GM23248 (cell line): ENCODE measurements around the gene TMEM14A. TPM values are rescaled to one million over a fixed set of nuclear protein-coding genes. Genes with fewer than 3 reads are reported as not detected.
"Not testable (repeated sequence)": the region's sequence is repeated elsewhere in the genome, so short reads cannot be mapped to it uniquely, and the experiment has no call there.

ENCODE experiments used
- DNase-seq: peaks from one replicate; pipeline ENCODE4 v3.0.0-alpha.2; 2015
- H2AFZ ChIP-seq: fragments of 200-600 bp; sonication (generic); 2 replicates; pipeline ENCODE4 v1.6.1; 2016; ENCODE audit warnings: antibody characterized with exemption
- H3F3A ChIP-seq: fragments of 200-600 bp; sonication (generic); 2 replicates; pipeline ENCODE4 v1.6.1; 2016; ENCODE audit warnings: mild to moderate bottlenecking, antibody characterized with exemption, mixed run types; ENCODE audit not compliant: insufficient read depth
- H3K27ac ChIP-seq: fragments of 200-600 bp; sonication (generic); 2 replicates; pipeline ENCODE4 v1.5.1; 2016; ENCODE audit warnings: mild to moderate bottlenecking
- H3K27me3 ChIP-seq: fragments of 200-600 bp; sonication (generic); replicated peaks from 2 replicates; pipeline ENCODE4 v1.6.1; 2016; ENCODE audit warnings: mild to moderate bottlenecking; ENCODE audit not compliant: insufficient read depth
- H3K36me3 ChIP-seq: fragments of 200-600 bp; sonication (generic); 2 replicates; pipeline ENCODE4 v1.6.1; 2016; ENCODE audit warnings: low read depth, mild to moderate bottlenecking
- H3K4me1 ChIP-seq: fragments of 200-600 bp; sonication (generic); 2 replicates; pipeline ENCODE4 v1.6.1; 2016; ENCODE audit warnings: mild to moderate bottlenecking; ENCODE audit not compliant: insufficient read depth
- H3K4me2 ChIP-seq: fragments of 200-600 bp; sonication (generic); one replicate; pipeline ENCODE4 v1.6.1; 2016; ENCODE audit warnings: mild to moderate bottlenecking; ENCODE audit not compliant: unreplicated experiment
- H3K4me3 ChIP-seq: fragments of 200-600 bp; sonication (generic); 2 replicates; pipeline ENCODE4 v1.5.1; 2016; ENCODE audit warnings: mild to moderate bottlenecking
- H3K79me2 ChIP-seq: fragments of 200-600 bp; sonication (generic); 2 replicates; pipeline ENCODE4 v1.6.1; 2016; ENCODE audit warnings: mild to moderate bottlenecking; ENCODE audit not compliant: insufficient read depth
- H3K9ac ChIP-seq: fragments of 200-600 bp; sonication (generic); 2 replicates; pipeline ENCODE4 v1.6.1; 2016; ENCODE audit warnings: mild to moderate bottlenecking
- H3K9me2 ChIP-seq: fragments of 200-600 bp; sonication (generic); 2 replicates; pipeline ENCODE4 v1.6.1; 2016; ENCODE audit warnings: mixed run types, mild to moderate bottlenecking, moderate library complexity; ENCODE audit not compliant: insufficient read depth
- H3K9me3 ChIP-seq: fragments of 200-600 bp; sonication (generic); one replicate; pipeline ENCODE4 v1.6.1; 2017; ENCODE audit warnings: low read depth
- H4K20me1 ChIP-seq: fragments of 200-600 bp; sonication (generic); 2 replicates; pipeline ENCODE4 v1.6.0; 2016; ENCODE audit not compliant: insufficient read depth
- EZH2 ChIP-seq: fragments of 200-600 bp; sonication (generic); IDR thresholded peaks from 2 replicates; pipeline ENCODE4 v1.6.1; 2018; ENCODE audit warnings: antibody characterized with exemption, mild to moderate bottlenecking; ENCODE audit not compliant: insufficient read depth, poor library complexity, severe bottlenecking
- EZH2phosphoT487 ChIP-seq: fragments of 200-600 bp; sonication (generic); IDR thresholded peaks from 2 replicates; pipeline ENCODE4 v1.6.1; 2018; ENCODE audit warnings: antibody characterized with exemption, moderate library complexity, mild to moderate bottlenecking, low read depth; ENCODE audit not compliant: insufficient read depth
- WGBS, 2 experiments: methylation state at CpG; one replicate each; pipeline ENCODE4 v1.1.6; 2015 to 2017; ENCODE audit warnings: low lambda C conversion rate in 2 of 2, low coverage in 1 of 2; ENCODE audit errors: missing lambda C conversion rate in 2 of 2; 5-methylcytosine and 5-hydroxymethylcytosine counted together
- in situ Hi-C: fragments of 300-500 bp; cut with MboI; formaldehyde crosslinking; loops from 2 replicates; pipeline ENCODE4 v1.15.0; 2020
- polyA plus RNA-seq: library from polyadenylated mRNA; unstranded; fragments of >200 nt; fragmentation: Nextera tagmentation; extraction: Ambion mirVana; gene quantifications from 2 replicates; pipeline ENCODE4 v1.2.1, GENCODE V29; 2016
- total RNA-seq: library from RNA; depleted of rRNA; stranded (reverse); fragments of >200 nt; shearing (Covaris generic); gene quantifications from 2 replicates; pipeline ENCODE4 v1.2.3, GENCODE V29; 2014

Gene TMEM14A
- total and polyA plus RNA-seq, 2 experiments from 2014 or later, result 64.0 to 95.1 TPM

DNA sequence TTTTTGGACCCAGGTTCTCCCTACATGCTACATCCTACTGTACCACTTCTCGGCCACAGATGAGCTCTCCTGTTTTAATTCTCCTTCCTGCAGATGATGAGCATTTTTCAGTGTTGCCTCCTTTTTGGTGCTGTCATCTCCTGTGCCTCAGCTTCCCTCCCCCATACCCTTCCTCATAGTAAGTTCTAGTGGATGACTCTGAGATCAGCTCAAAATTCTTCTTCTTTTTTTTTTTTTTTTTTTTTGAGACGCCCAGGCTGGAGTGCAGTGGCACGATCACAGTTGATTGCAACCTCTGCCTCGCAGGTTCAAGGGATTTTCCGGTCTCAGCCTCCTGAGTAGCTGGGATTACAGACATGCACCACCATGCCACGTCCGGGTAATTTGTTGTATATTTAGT, 3.8 kb downstream of the TMEM14A start:
- Histone ChIP-seq H3K4me2 (no peak overlapping the region), H3K4me1 (0 out of 2 replicates have a peak, but pooled peaks cover 5% of the 10 kb centered on the region), H3K9me3 (no peaks in the 10 kb centered on the region), H3K79me2 (no peaks in the 10 kb centered on the region), H3K27ac (no peak overlapping the region), H2AFZ (no peak overlapping the region), H3K27me3 (no peaks in the 10 kb centered on the region), H3K9ac (no peak overlapping the region), H4K20me1 (no peaks in the 10 kb centered on the region), H3K36me3 (0 out of 2 replicates have a peak, but pooled peaks cover 3% of the 10 kb centered on the region), H3K9me2 (no peaks in the 10 kb centered on the region), H3F3A (peaks cover 8% of the 10 kb centered on the region), H3K4me3 (no peak overlapping the region)
- in situ Hi-C loops, result no loop called here
- TF ChIP-seq EZH2phosphoT487 (no peak), EZH2 (no peak)
- no peak for DNase-seq
- 74 to 79% methylated on average over 7 of the region's 7 CpGs for WGBS, 2 experiments

DNA sequence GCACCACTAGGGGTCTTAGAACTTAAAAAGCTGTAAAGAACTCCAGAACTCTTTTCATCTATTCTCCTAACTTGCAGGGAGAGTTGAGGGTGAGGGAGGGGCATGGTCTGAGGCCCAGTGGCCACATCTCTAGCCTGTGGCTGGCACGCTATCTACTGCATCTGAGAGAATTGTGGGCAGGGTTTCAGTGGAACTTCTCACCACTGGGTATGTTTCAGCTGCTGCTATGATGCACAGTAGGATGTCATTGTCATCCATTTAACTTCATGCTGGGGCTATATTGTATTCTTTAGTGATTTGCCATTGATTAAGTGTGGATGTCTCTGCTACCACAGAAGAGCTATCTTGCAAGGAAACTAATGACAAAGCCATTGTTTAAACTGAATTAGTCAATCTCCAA, 4.5 kb downstream of the TMEM14A start:
- Histone ChIP-seq H2AFZ (no peak overlapping the region), H3K36me3 (0 out of 2 replicates have a peak, but pooled peaks cover 3% of the 10 kb centered on the region), H3K4me1 (0 out of 2 replicates have a peak, but pooled peaks cover 4% of the 10 kb centered on the region), H3K79me2 (no peaks in the 10 kb centered on the region), H3K27ac (no peak overlapping the region), H3F3A (0 out of 2 replicates have a peak, but pooled peaks cover under 1% of the 10 kb centered on the region), H3K4me3 (no peak overlapping the region), H3K4me2 (no peak overlapping the region), H3K27me3 (no peaks in the 10 kb centered on the region), H3K9ac (no peak overlapping the region), H3K9me3 (no peaks in the 10 kb centered on the region), H3K9me2 (no peaks in the 10 kb centered on the region), H4K20me1 (no peaks in the 10 kb centered on the region)
- no peak for DNase-seq
- whole genome bisulfite sequencing, 2 experiments, result 96 to 100% methylated on average over 1 of the region's 1 CpG
- in situ Hi-C loops, result no loop called here
- TF ChIP-seq EZH2 (no peak), EZH2phosphoT487 (no peak)

DNA sequence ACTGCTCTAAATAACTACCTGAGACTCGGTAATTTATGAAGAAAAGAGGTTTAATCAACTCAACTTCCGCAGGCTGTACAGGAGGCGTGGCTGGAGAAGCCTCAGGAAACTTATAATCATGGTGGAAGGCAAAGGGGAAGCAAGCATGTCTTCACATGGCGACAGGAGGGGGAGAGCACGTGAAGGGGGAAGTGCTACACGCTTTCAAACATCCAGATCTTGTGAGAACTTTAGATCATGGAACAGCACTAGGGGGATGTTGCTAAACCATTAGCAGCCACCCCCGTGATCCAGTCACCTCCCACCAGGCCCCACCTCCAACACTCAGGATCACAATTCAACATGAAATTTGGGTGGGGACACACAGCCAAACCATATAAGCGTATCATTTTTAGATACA, 5.7 kb downstream of the TMEM14A start:
- H2AFZ ChIP-seq, H3K9ac ChIP-seq, H3K4me1 ChIP-seq, H3K9me3 ChIP-seq, H3K4me3 ChIP-seq, H3K9me2 ChIP-seq, H3K27me3 ChIP-seq, H3F3A ChIP-seq, H3K79me2 ChIP-seq, in situ Hi-C loops, H3K4me2 ChIP-seq, H4K20me1 ChIP-seq, DNase-seq, H3K27ac ChIP-seq, H3K36me3 ChIP-seq: not testable (repeated sequence)
- WGBS, 2 experiments, result 84 to 86% methylated on average over 8 of the region's 8 CpGs

- Histone ChIP-seq H3K9me3 (no peaks in the 10 kb centered on the region), H3K27ac (no peak overlapping the region), H3K4me1 (no peaks in the 10 kb centered on the region), H3K4me2 (no peak overlapping the region), H3K9me2 (no peaks in the 10 kb centered on the region), H4K20me1 (no peaks in the 10 kb centered on the region), H3K27me3 (no peaks in the 10 kb centered on the region), H2AFZ (no peak overlapping the region), H3K79me2 (no peaks in the 10 kb centered on the region), H3F3A (no peaks in the 10 kb centered on the region), H3K36me3 (peaks cover 10% of the 10 kb centered on the region; the same call in 1 of the 2 replicates), H3K4me3 (no peak overlapping the region), H3K9ac (no peak overlapping the region)
- TF ChIP-seq EZH2, result no peak
- TF ChIP-seq EZH2phosphoT487, result no peak
- in situ Hi-C loops, result no loop called here
- DNase-seq, result no peak
These were observed 10.5 kb downstream of the TMEM14A start for GRCh38 chr6:52681416-52681815.
